HCT116 (cell line): Measurements from ENCODE around the gene GTF2I. TPM values are rescaled to one million over a fixed set of nuclear protein-coding genes. Genes with fewer than 3 reads are reported as not detected.

Experiments used
- ATAC-seq: fragments of 200-7000 bp; cut with Tn5 transposase; 2 replicates; pipeline ENCODE4 v1.9.1; 2020; ENCODE audit warnings: mild to moderate bottlenecking, moderate library complexity
- BruUV-seq: library from RNA; stranded (reverse); fragments of 400-500 nt; replicated peaks from 2 replicates; lab custom pipeline; 2021; lab: Mats Ljungman, UMichigan
- CTCF ChIA-PET: fragments of 300-600 bp; sonication (Branson Sonifier 250); formaldehyde crosslinking; loops from one replicate; lab custom pipeline; 2021; ENCODE audit warnings: antibody characterized with exemption; lab: Charles Lee
- POLR2A ChIA-PET: fragments of 300-600, 350-600 bp; sonication (Branson Sonifier 250); formaldehyde crosslinking; loops from one replicate; lab custom pipeline; 2021; ENCODE audit warnings: antibody characterized with exemption; lab: Charles Lee
- RAD21 ChIA-PET, 2 experiments: fragments of 300-600 bp; sonication (Branson Sonifier 250); formaldehyde crosslinking; loops; one replicate each; lab custom pipeline; 2023; ENCODE audit warnings: low total read pairs in 2 of 2; ENCODE audit not compliant: uncharacterized antibody in 2 of 2, unreplicated experiment in 2 of 2, low non-redundant PET in 1 of 2; lab: Charles Lee
- DNase-seq: peaks from one replicate; pipeline ENCODE4 v3.0.0-alpha.2; 2010; ENCODE audit warnings: low read depth, low spot score
- H2AFZ ChIP-seq: fragments of 200-600 bp; shearing (Covaris generic), sonication (generic); 2 replicates; pipeline ENCODE4 v1.6.1; 2017; ENCODE audit warnings: low read depth, mixed run types, mixed read lengths, antibody characterized with exemption, low read length; ENCODE audit not compliant: poor library complexity, severe bottlenecking
- H3K27ac ChIP-seq: 2 replicates; pipeline ENCODE4 v1.5.1; 2012; ENCODE audit warnings: low read depth, low read length
- H3K27me3 ChIP-seq: fragments of 200-600 bp; sonication (generic); 2 replicates; pipeline ENCODE4 v1.6.1; 2016; ENCODE audit warnings: mixed run types, low read length, mixed read lengths; ENCODE audit not compliant: insufficient read depth
- H3K36me3 ChIP-seq, 2 experiments: fragments of 200-500 bp in 1 of 2; fragments of 200-600 bp in 1 of 2; sonication (Bioruptor generic) in 1 of 2; sonication (generic) in 1 of 2; 2 replicates each; pipeline versions ENCODE4 v1.5.1 to v1.6.1; 2014 to 2016; ENCODE audit warnings: low read length in 2 of 2, inconsistent platforms in 1 of 2, mixed read lengths in 1 of 2, mixed run types in 1 of 2; ENCODE audit not compliant: insufficient read depth in 2 of 2, control insufficient read depth in 1 of 2
- H3K4me1 ChIP-seq, 2 experiments: fragments of 200-600 bp in 1 of 2; sonication (generic) in 1 of 2; 2 replicates each; pipeline versions ENCODE4 v1.5.1 to v1.6.1; 2012 to 2017; ENCODE audit warnings: low read length in 2 of 2, inconsistent platforms in 1 of 2, mild to moderate bottlenecking in 1 of 2, mixed read lengths in 1 of 2, mixed run types in 1 of 2, moderate library complexity in 1 of 2; ENCODE audit not compliant: insufficient read depth in 2 of 2, control insufficient read depth in 1 of 2
- H3K4me2 ChIP-seq: fragments of 200-600 bp; sonication (generic); 2 replicates; pipeline ENCODE4 v1.6.1; 2017; ENCODE audit warnings: mixed run types, low read length, mixed read lengths
- H3K4me3 ChIP-seq, 2 experiments: fragments of 200-600 bp in 1 of 2; sonication (generic) in 1 of 2; replicated peaks in 1 of 2; 2 replicates each; pipeline ENCODE4 v1.5.1; 2011 to 2016; ENCODE audit warnings: low read length in 2 of 2, control low read depth in 1 of 2, low read depth in 1 of 2, mild to moderate bottlenecking in 1 of 2, mixed read lengths in 1 of 2, mixed run types in 1 of 2
- H3K79me2 ChIP-seq: fragments of 200-600 bp; sonication (generic); 2 replicates; pipeline ENCODE4 v1.6.1; 2017; ENCODE audit warnings: mild to moderate bottlenecking, mixed run types, low read length, moderate library complexity, mixed read lengths; ENCODE audit not compliant: insufficient read depth
- H3K9ac ChIP-seq: fragments of 200-600 bp; sonication (generic); 2 replicates; pipeline ENCODE4 v1.6.1; 2016; ENCODE audit warnings: low read length, mixed read lengths
- H3K9me2 ChIP-seq: fragments of 200-600 bp; sonication (generic), shearing (Covaris generic); 2 replicates; pipeline ENCODE4 v1.6.1; 2017; ENCODE audit warnings: mixed run types, mild to moderate bottlenecking, moderate library complexity; ENCODE audit not compliant: insufficient read depth
- H3K9me3 ChIP-seq, 2 experiments: fragments of 200-500 bp in 1 of 2; fragments of 200-600 bp in 1 of 2; sonication (Bioruptor generic) in 1 of 2; sonication (generic) in 1 of 2; 2 replicates each; pipeline ENCODE4 v1.6.1; 2014 to 2017; ENCODE audit warnings: low read length in 2 of 2, mixed read lengths in 2 of 2, inconsistent platforms in 1 of 2, low read depth in 1 of 2, mild to moderate bottlenecking in 1 of 2, mixed run types in 1 of 2, moderate library complexity in 1 of 2; ENCODE audit not compliant: control insufficient read depth in 1 of 2, insufficient read depth in 1 of 2
- H4K20me1 ChIP-seq: fragments of 200-600 bp; sonication (generic), shearing (Covaris generic); 2 replicates; pipeline ENCODE4 v1.6.1; 2017; ENCODE audit warnings: mixed run types, mild to moderate bottlenecking, moderate library complexity; ENCODE audit not compliant: insufficient read depth
- CTCF ChIP-seq, 3 experiments: fragments of 200-600 bp in 1 of 3; sonication (generic) in 1 of 3; IDR thresholded peaks in 2 of 3; conservative IDR thresholded peaks in 1 of 3; 2 replicates each; pipeline ENCODE4 v1.5.1; 2012 to 2017; ENCODE audit warnings: low read depth in 2 of 3, low read length in 2 of 3, antibody characterized with exemption in 1 of 3, borderline replicate concordance in 1 of 3, control low read depth in 1 of 3, mild to moderate bottlenecking in 1 of 3, mixed read lengths in 1 of 3, mixed run types in 1 of 3, moderate library complexity in 1 of 3; ENCODE audit not compliant: insufficient read depth in 1 of 3
- EGR1 ChIP-seq: IDR thresholded peaks from 2 replicates; pipeline ENCODE4 v1.6.1; 2012; ENCODE audit warnings: low read depth
- RAD21 ChIP-seq: IDR thresholded peaks from 2 replicates; pipeline ENCODE4 v1.6.1; 2012; ENCODE audit warnings: low read depth, mild to moderate bottlenecking
- TCF7L2 ChIP-seq: IDR thresholded peaks from 2 replicates; pipeline ENCODE4 v1.7.0; 2011; ENCODE audit warnings: borderline replicate concordance, inconsistent platforms; ENCODE audit not compliant: insufficient read depth, insufficient read length; ENCODE audit errors: extremely low read depth
- YY1 ChIP-seq: IDR thresholded peaks from 2 replicates; pipeline ENCODE4 v1.6.1; 2011; ENCODE audit warnings: low read length, low read depth, moderate library complexity, mild to moderate bottlenecking; ENCODE audit not compliant: insufficient replicate concordance; ENCODE audit errors: extremely low read depth
- intact Hi-C: fragments of 100-400 bp; cut with micrococcal nuclease; formaldehyde crosslinking; loops from 2 replicates; pipeline ENCODE4 v1.10.0; 2022
- total RNA-seq: library from RNA; stranded (reverse); gene quantifications from one replicate; pipeline ENCODE4 v1.2.1, GENCODE V29; 2021; ENCODE audit not compliant: unreplicated experiment

GTF2I gene
- total RNA-seq, 1 experiment from 2014 or later: 164 TPM

GRCh38 chr7:74625446-74625845 lies 32.1 kb upstream of the GTF2I start:
- no peak for DNase-seq
- H3K27ac ChIP-seq: no peak overlapping the region
- no peaks in the 10 kb centered on the region for H3K9me2 ChIP-seq
- ChIA-PET CTCF (no interaction called here), RAD21 (no interaction called here), POLR2A (interaction anchor here (0.6 kb wide), 1 partner anchor 1318 kb away, joined by 3 read pairs; no protein-coding TSS in a partner anchor)
- H4K20me1 ChIP-seq: no peaks in the 10 kb centered on the region
- no TSS peak for BruUV-seq
- no peaks in the 10 kb centered on the region for H3K36me3 ChIP-seq
- no peak overlapping the region for H3K4me2 ChIP-seq
- peaks cover 0 to 13% of the 10 kb centered on the region in 2 experiments; a peak in 3 of 4 replicates for H3K4me1 ChIP-seq
- no peak for ATAC-seq
- H3K9me3 ChIP-seq: no peaks in the 10 kb centered on the region
- H3K79me2 ChIP-seq: no peaks in the 10 kb centered on the region
- no peak overlapping the region for H3K4me3 ChIP-seq
- H3K27me3 ChIP-seq: no peaks in the 10 kb centered on the region
- TF ChIP-seq YY1 (no peak), RAD21 (peak; percentile 60), CTCF (IDR thresholded peaks at IDR 0.05 in 2 of 3, conservative IDR thresholded peaks at IDR 0.05 in 1 of 3; ENCODE audit: borderline replicate concordance in 1 of 3, insufficient read depth in 1 of 3, low read depth in 2 of 3, low read length in 2 of 3) (peak in 1 of 3 experiments; percentile 34; a peak in 1 of 6 replicates)
- peak overlapping the region; percentile 88 for H2AFZ ChIP-seq
- no peak overlapping the region for H3K9ac ChIP-seq
- intact Hi-C loops: no loop called here

- ChIA-PET POLR2A (no interaction called here), CTCF (interaction anchor here (0.6 kb wide), 1 partner anchor 30 kb away, joined by 4 read pairs; no protein-coding TSS in a partner anchor), RAD21 (interaction anchor here in 1 of 2 experiments (0.6 kb wide), 1 partner anchor 30 kb away, joined by 7 read pairs; the partner anchor contains the start of gene GTF2I)
- ATAC-seq (peak; percentile 42; the same call in 1 of the 2 replicates), DNase-seq (no peak)
- BruUV-seq: no TSS peak
- no peaks in the 10 kb centered on the region for H3K36me3 ChIP-seq
- H3K9me3 ChIP-seq: no peaks in the 10 kb centered on the region
- H3K4me3 ChIP-seq: no peak overlapping the region
- peaks cover 0 to 13% of the 10 kb centered on the region in 2 experiments; a peak in 3 of 4 replicates for H3K4me1 ChIP-seq
- TF ChIP-seq EGR1 (no peak), TCF7L2 (peak; percentile 18)
- H4K20me1 ChIP-seq: no peaks in the 10 kb centered on the region
- intact Hi-C loops: no loop called here
- H3K4me2 ChIP-seq: 0 out of 2 replicates have a peak overlapping the region, but pooled peaks have one; percentile 3
- H3K9ac ChIP-seq: no peak overlapping the region
- H3K27ac ChIP-seq: no peak overlapping the region
- H2AFZ ChIP-seq: peak overlapping the region; percentile 88
- H3K9me2 ChIP-seq: no peaks in the 10 kb centered on the region
- no peaks in the 10 kb centered on the region for H3K79me2 ChIP-seq
- no peaks in the 10 kb centered on the region for H3K27me3 ChIP-seq
These were observed 29.7 kb upstream of the GTF2I start for GRCh38 chr7:74627661-74628411.
